Mesendoderm (in vitro differentiated cells): ENCODE results near the gene BOD1L1.

ENCODE experiments used
- DNase-seq: peaks from one replicate; pipeline ENCODE4 v3.0.0; 2013
- H2AK5ac ChIP-seq: 2 replicates; pipeline ENCODE4 v1.6.1; 2013; ENCODE audit warnings: low read length, inconsistent platforms
- H2BK120ac ChIP-seq: 2 replicates; pipeline ENCODE4 v1.6.1; 2013; ENCODE audit warnings: low read depth, mild to moderate bottlenecking, low read length, moderate library complexity, mixed read lengths
- H2BK15ac ChIP-seq: replicated peaks from 2 replicates; pipeline ENCODE4 v1.6.1; 2013; ENCODE audit warnings: low read depth, mild to moderate bottlenecking, moderate library complexity
- H2BK5ac ChIP-seq: 2 replicates; pipeline ENCODE4 v1.6.1; 2013; ENCODE audit warnings: low read length, inconsistent platforms
- H3K18ac ChIP-seq: 2 replicates; pipeline ENCODE4 v1.6.1; 2013; ENCODE audit warnings: mild to moderate bottlenecking, low read length, mixed read lengths
- H3K23ac ChIP-seq: one replicate; pipeline ENCODE4 v1.6.1; 2013; ENCODE audit warnings: low read length
- H3K27ac ChIP-seq: 2 replicates; pipeline ENCODE4 v1.5.1; 2013; ENCODE audit warnings: low read depth, mild to moderate bottlenecking, inconsistent platforms, low read length, moderate library complexity
- H3K27me3 ChIP-seq: 2 replicates; pipeline ENCODE4 v1.6.1; 2013; ENCODE audit warnings: low read length, control low read depth, mild to moderate bottlenecking, inconsistent platforms; ENCODE audit not compliant: insufficient read depth, poor library complexity
- H3K36me3 ChIP-seq: 2 replicates; pipeline ENCODE4 v1.6.1; 2013; ENCODE audit warnings: low read length, inconsistent platforms; ENCODE audit not compliant: control insufficient read depth, insufficient read depth
- H3K4ac ChIP-seq: one replicate; pipeline ENCODE4 v1.6.1; 2013; ENCODE audit warnings: low read depth, mild to moderate bottlenecking, low read length, moderate library complexity
- H3K4me1 ChIP-seq: 2 replicates; pipeline ENCODE4 v1.6.1; 2013; ENCODE audit warnings: low read depth, low read length, inconsistent platforms; ENCODE audit not compliant: control insufficient read depth
- H3K4me2 ChIP-seq: 2 replicates; pipeline ENCODE4 v1.6.1; 2013; ENCODE audit warnings: low read length
- H3K4me3 ChIP-seq: 2 replicates; pipeline ENCODE4 v1.5.1; 2013; ENCODE audit warnings: mild to moderate bottlenecking, low read length
- H3K56ac ChIP-seq: one replicate; pipeline ENCODE4 v1.6.1; 2013; ENCODE audit warnings: low read length
- H3K79me1 ChIP-seq: 2 replicates; pipeline ENCODE4 v1.6.1; 2013; ENCODE audit warnings: low read length, inconsistent platforms
- H3K79me2 ChIP-seq: 2 replicates; pipeline ENCODE4 v1.6.1; 2013; ENCODE audit warnings: mild to moderate bottlenecking, low read length; ENCODE audit not compliant: control insufficient read depth, insufficient read depth
- H3K9ac ChIP-seq: 2 replicates; pipeline ENCODE4 v1.6.1; 2013; ENCODE audit warnings: low read length, inconsistent platforms
- H4K5ac ChIP-seq: one replicate; pipeline ENCODE4 v1.6.1; 2013; ENCODE audit warnings: low read length
- H4K8ac ChIP-seq: one replicate; pipeline ENCODE4 v1.6.1; 2013; ENCODE audit warnings: low read depth, mild to moderate bottlenecking, control low read depth, low read length, moderate library complexity
- WGBS: extraction: QIAGEN DNeasy Blood & Tissue Kit; methylation state at CpG from one replicate; pipeline ENCODE4 v1.1.7; 2013; ENCODE audit warnings: low lambda C conversion rate, missing lambda C conversion rate; ENCODE audit not compliant: insufficient coverage; ENCODE audit errors: extremely low coverage; 5-methylcytosine and 5-hydroxymethylcytosine counted together

Gene BOD1L1

DNA sequence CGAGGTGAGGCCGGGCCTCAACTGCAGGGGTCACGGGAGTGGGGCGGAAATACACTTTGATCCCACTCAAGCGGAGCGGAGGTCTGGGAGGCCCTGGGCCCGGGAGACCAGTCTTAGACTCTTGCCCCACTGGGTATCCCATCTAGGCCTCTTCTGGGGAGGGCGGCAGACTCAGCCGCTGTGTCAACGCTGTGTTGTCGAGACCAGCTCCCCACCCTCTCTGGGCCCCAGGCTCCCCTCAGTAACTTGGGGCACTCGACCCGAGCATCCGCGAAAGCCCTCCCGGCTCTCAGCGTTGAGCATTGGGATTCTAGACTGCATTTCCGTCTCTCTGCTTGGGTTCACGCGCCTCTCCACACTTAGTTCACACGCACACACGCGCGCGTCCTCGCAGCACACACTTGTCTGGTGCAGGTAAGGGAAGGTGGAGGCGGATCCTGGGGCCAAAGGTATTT lies 84.9 kb downstream of the BOD1L1 start:
- H2AK5ac ChIP-seq: no peak overlapping the region
- no peak overlapping the region for H4K5ac ChIP-seq
- H3K27ac ChIP-seq: no peak overlapping the region
- no peak overlapping the region for H4K8ac ChIP-seq
- H3K4me3 ChIP-seq: no peak overlapping the region
- no peak overlapping the region for H2BK120ac ChIP-seq
- H3K56ac ChIP-seq: no peak overlapping the region
- no CpG with 5 or more reads among the region's 27 CpGs for WGBS
- H3K79me1 ChIP-seq: no peaks in the 10 kb centered on the region
- H3K4me1 ChIP-seq: peaks cover 1% of the 10 kb centered on the region
- no peak overlapping the region for H3K9ac ChIP-seq
- no peaks in the 10 kb centered on the region for H3K36me3 ChIP-seq
- no peak overlapping the region for H3K23ac ChIP-seq
- no peak overlapping the region for H3K4me2 ChIP-seq
- H3K4ac ChIP-seq: no peak overlapping the region
- H3K18ac ChIP-seq: no peak overlapping the region
- no peak overlapping the region for H2BK15ac ChIP-seq
- H3K27me3 ChIP-seq: peaks cover 76% of the 10 kb centered on the region
- no peak overlapping the region for H2BK5ac ChIP-seq
- no peaks in the 10 kb centered on the region for H3K79me2 ChIP-seq
- no peak for DNase-seq

- Histone ChIP-seq H3K4me1 (peaks cover 1% of the 10 kb centered on the region), H2BK15ac (no peak overlapping the region), H3K4ac (no peak overlapping the region), H3K27ac (no peak overlapping the region), H2BK120ac (no peak overlapping the region), H3K23ac (no peak overlapping the region), H3K36me3 (no peaks in the 10 kb centered on the region), H2AK5ac (no peak overlapping the region), H3K79me1 (no peaks in the 10 kb centered on the region), H3K56ac (no peak overlapping the region), H3K27me3 (peaks cover 78% of the 10 kb centered on the region), H2BK5ac (no peak overlapping the region), H3K79me2 (no peaks in the 10 kb centered on the region), H4K5ac (no peak overlapping the region), H4K8ac (no peak overlapping the region), H3K4me3 (no peak overlapping the region), H3K4me2 (peak overlapping the region; percentile 29), H3K9ac (no peak overlapping the region), H3K18ac (no peak overlapping the region)
- DNase-seq: peak; percentile 87
- no CpG with 5 or more reads among the region's 79 CpGs for WGBS
Observed at GRCh38 chr4:13541720-13542576, 85.6 kb downstream of the BOD1L1 start.

DNA sequence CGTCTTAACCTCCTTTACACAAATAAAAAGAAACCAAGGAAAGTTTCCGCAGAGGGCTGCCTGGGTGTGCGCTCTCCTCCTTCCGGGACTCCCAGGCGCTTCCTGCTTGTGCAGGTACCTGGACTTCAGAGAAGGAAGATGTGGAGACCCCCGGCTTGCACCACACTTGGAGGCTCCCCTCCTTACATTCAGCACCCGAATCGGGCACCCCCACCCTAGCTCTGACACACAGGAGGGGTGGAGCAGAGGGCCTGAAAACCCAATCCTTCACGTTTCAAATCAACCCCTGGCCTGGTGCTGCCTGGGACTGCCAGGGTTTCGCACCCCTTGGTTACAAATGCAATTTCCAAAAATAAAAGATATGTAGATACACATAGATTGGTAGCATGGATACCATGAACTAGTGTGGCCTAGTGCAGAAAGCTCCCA lies 86.3 kb downstream of the BOD1L1 start:
- no peak overlapping the region for H3K9ac ChIP-seq
- H2BK120ac ChIP-seq: no peak overlapping the region
- H3K4me3 ChIP-seq: no peak overlapping the region
- H3K23ac ChIP-seq: no peak overlapping the region
- H2BK5ac ChIP-seq: no peak overlapping the region
- no peak overlapping the region for H3K18ac ChIP-seq
- no peaks in the 10 kb centered on the region for H3K36me3 ChIP-seq
- H3K4ac ChIP-seq: no peak overlapping the region
- H2AK5ac ChIP-seq: no peak overlapping the region
- H3K79me2 ChIP-seq: no peaks in the 10 kb centered on the region
- no peak overlapping the region for H2BK15ac ChIP-seq
- no peak overlapping the region for H4K8ac ChIP-seq
- no peak overlapping the region for H3K4me2 ChIP-seq
- peaks cover 78% of the 10 kb centered on the region for H3K27me3 ChIP-seq
- H3K27ac ChIP-seq: no peak overlapping the region
- no CpG with 5 or more reads among the region's 10 CpGs for WGBS
- no peak overlapping the region for H4K5ac ChIP-seq
- no peaks in the 10 kb centered on the region for H3K79me1 ChIP-seq
- no peaks in the 10 kb centered on the region for H3K4me1 ChIP-seq
- no peak overlapping the region for H3K56ac ChIP-seq
- DNase-seq: no peak

DNA sequence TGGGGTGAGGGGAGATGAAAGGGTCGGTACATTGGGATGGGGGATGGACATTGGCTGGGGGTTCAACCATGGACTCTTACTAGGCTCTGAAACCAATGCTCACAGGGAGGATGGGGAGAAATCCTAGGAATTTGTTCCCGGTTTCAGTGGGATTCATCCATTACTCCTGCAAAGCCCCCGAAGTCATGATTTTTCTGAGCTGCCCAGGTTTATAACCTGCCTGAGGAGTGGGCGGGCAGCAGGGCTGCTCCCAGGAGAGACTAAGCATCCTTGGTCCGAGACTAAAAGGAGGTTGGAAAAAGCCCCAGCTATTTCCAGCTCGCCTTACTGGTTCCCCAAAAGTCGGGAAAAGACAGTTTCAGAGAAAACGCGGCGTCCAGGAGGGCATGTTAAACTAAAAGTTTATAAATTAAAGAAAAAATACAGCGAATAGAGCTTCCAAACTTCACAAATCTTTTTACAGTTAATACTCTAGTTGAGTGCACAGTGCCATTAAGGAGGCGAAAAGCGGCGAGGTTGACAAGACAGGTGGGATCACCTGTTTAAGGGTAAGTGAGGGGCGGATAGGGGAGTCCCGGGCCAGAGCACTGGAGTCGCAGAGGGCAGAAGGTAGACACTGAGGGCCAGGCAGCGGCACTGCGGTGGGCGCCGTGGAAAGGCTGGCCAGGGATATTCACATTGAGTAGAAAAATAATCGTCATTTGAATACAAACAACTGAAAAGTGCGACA lies 86.9 kb downstream of the BOD1L1 start:
- no peaks in the 10 kb centered on the region for H3K79me2 ChIP-seq
- no peak overlapping the region for H3K4me3 ChIP-seq
- WGBS: no CpG with 5 or more reads among the region's 23 CpGs
- H2BK5ac ChIP-seq: no peak overlapping the region
- H3K18ac ChIP-seq: no peak overlapping the region
- H2BK15ac ChIP-seq: no peak overlapping the region
- H4K5ac ChIP-seq: no peak overlapping the region
- no peak overlapping the region for H3K23ac ChIP-seq
- no peak overlapping the region for H3K4me2 ChIP-seq
- H3K27me3 ChIP-seq: peaks cover 81% of the 10 kb centered on the region
- DNase-seq: no peak
- no peak overlapping the region for H4K8ac ChIP-seq
- no peaks in the 10 kb centered on the region for H3K4me1 ChIP-seq
- no peak overlapping the region for H2BK120ac ChIP-seq
- H3K4ac ChIP-seq: no peak overlapping the region
- no peak overlapping the region for H2AK5ac ChIP-seq
- H3K56ac ChIP-seq: no peak overlapping the region
- H3K9ac ChIP-seq: no peak overlapping the region
- H3K79me1 ChIP-seq: no peaks in the 10 kb centered on the region
- H3K36me3 ChIP-seq: no peaks in the 10 kb centered on the region
- no peak overlapping the region for H3K27ac ChIP-seq

GRCh38 chr4:13539619-13540445 lies 87.7 kb downstream of the BOD1L1 start:
- no peak overlapping the region for H2BK15ac ChIP-seq
- H3K18ac ChIP-seq: no peak overlapping the region
- no peak overlapping the region for H3K4me3 ChIP-seq
- H3K79me2 ChIP-seq: no peaks in the 10 kb centered on the region
- H3K4me2 ChIP-seq: no peak overlapping the region
- H3K23ac ChIP-seq: no peak overlapping the region
- no peak overlapping the region for H3K4ac ChIP-seq
- no peak overlapping the region for H2BK120ac ChIP-seq
- H3K9ac ChIP-seq: no peak overlapping the region
- DNase-seq: no peak
- H3K27me3 ChIP-seq: peaks cover 89% of the 10 kb centered on the region
- H3K56ac ChIP-seq: no peak overlapping the region
- no peaks in the 10 kb centered on the region for H3K79me1 ChIP-seq
- no peak overlapping the region for H4K5ac ChIP-seq
- no peaks in the 10 kb centered on the region for H3K36me3 ChIP-seq
- no peak overlapping the region for H2AK5ac ChIP-seq
- H2BK5ac ChIP-seq: no peak overlapping the region
- no CpG with 5 or more reads among the region's 42 CpGs for WGBS
- no peaks in the 10 kb centered on the region for H3K4me1 ChIP-seq
- H4K8ac ChIP-seq: no peak overlapping the region
- H3K27ac ChIP-seq: no peak overlapping the region
